Measurements from ENCODE around the gene PDGFA.

DNA sequence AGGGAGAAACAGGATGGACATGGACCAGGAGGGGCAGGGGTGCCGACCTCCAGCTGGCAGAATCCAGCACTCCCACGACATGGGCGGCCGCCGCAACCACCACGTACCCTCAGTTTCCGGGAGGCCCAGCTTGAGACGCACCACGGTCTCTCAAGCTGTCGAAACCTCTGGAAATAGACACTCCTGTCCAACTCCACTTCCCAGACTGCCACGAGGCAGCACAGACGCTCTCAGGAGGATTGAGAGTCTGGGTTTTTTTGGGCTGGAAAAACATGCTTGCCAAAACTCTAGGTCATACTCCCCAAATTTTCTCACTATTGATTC, 37.9 kb upstream of the PDGFA start:
- TF ChIP-seq ZNF274 (IDR thresholded peaks at IDR 0.05; ENCODE audit: low read depth, low read length) (no peak), SUZ12 (IDR thresholded peaks at IDR 0.05; ENCODE audit: extremely low read depth, insufficient read depth, insufficient read length) (no peak)

Measured in NT2/D1 (cell line).